MG63 (cell line): ENCODE measurements around the gene SLC2A1. TPM values are rescaled to one million over a fixed set of nuclear protein-coding genes. Genes with fewer than 3 reads are reported as not detected.
"Not testable (repeated sequence)": the region's sequence is repeated elsewhere in the genome, so short reads cannot be mapped to it uniquely, and the experiment has no call there.

Experiments used
- DNase-seq: peaks from one replicate; pipeline ENCODE4 v3.0.0-alpha.2; 2020
- H3K27me3 ChIP-seq: fragments of 250-450 bp; sonication (Bioruptor Pico); 2 replicates; pipeline ENCODE4 v1.5.1; 2020; ENCODE audit warnings: mild to moderate bottlenecking, moderate library complexity
- H3K36me3 ChIP-seq: fragments of 250-450 bp; sonication (Bioruptor Pico); 2 replicates; pipeline ENCODE4 v1.5.1; 2020; ENCODE audit warnings: mild to moderate bottlenecking, moderate library complexity
- H3K4me3 ChIP-seq: fragments of 250-450 bp; sonication (Bioruptor Pico); 2 replicates; pipeline ENCODE4 v1.5.1; 2020; ENCODE audit warnings: mild to moderate bottlenecking, moderate library complexity
- H3K9me3 ChIP-seq: fragments of 250-450 bp; sonication (Bioruptor Pico); 2 replicates; pipeline ENCODE4 v1.5.1; 2020; ENCODE audit warnings: mild to moderate bottlenecking, moderate library complexity
- total RNA-seq: library from RNA; depleted of rRNA; stranded (reverse); fragments of >200 nt; shearing (Covaris generic); gene quantifications from 2 replicates; pipeline ENCODE4 v1.2.3, GENCODE V29; 2014; ENCODE audit warnings: low replicate concordance

The SLC2A1 gene
- total RNA-seq, 1 experiment from 2014 or later, result 127 TPM

DNA sequence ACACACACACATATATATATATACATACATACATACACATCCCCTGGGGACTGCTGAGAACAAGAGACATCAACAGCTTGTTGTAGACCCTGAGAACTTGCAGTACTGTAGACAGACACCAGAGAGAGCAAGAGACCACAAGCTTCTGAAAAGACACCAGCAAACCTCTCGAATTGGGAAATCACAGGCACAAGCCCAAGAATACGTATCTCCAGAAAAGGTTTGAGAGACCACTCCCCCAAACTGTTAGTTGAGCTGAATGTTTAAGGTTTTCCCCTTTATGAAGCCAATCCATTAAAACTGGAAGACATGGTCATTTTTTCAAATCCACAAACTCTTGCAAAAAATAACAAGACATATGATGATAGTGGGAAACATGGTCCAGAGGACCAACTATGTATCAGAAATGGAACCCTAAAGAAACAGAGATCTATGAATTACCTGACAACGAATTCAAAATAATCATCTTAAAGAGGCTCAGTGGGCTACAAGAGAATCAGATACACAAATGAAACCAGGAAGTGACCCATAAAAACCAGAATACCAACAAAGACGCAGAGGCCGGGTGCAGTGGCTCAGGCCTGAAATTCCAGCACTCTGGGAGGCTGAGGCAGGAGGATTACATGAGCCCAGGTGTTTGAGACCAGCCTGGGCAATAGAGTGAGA, 45.1 kb downstream of the SLC2A1 start:
- Histone ChIP-seq H3K4me3 (no peak overlapping the region), H3K9me3 (peaks cover 3% of the 10 kb centered on the region; the same call in 1 of the 2 replicates), H3K36me3 (no peaks in the 10 kb centered on the region), H3K27me3 (no peaks in the 10 kb centered on the region)
- DNase-seq, result peak; percentile 36

DNA sequence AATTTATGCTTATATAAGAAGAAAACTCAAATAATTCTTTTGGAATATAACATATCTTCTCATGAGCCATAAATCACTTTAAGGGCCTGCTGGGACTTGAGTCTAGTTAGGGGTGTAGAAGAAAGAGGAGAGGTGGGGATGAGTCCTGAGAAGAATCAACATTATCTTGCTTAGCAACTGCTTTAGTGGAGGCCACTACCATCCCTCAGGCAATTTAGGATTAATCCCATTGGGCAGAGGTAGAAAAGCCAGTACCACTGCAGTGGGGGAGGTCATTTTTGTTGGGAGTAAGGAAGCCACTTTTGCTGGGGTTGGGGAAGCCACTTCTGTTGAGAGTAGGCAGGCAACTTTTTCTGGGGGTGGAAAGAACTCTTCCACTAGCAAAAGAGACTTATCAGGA, 47.7 kb downstream of the SLC2A1 start:
- Histone ChIP-seq H3K27me3 (no peaks in the 10 kb centered on the region), H3K36me3 (no peaks in the 10 kb centered on the region), H3K9me3 (peaks cover 3% of the 10 kb centered on the region; the same call in 1 of the 2 replicates), H3K4me3 (no peak overlapping the region)
- no peak for DNase-seq

DNA sequence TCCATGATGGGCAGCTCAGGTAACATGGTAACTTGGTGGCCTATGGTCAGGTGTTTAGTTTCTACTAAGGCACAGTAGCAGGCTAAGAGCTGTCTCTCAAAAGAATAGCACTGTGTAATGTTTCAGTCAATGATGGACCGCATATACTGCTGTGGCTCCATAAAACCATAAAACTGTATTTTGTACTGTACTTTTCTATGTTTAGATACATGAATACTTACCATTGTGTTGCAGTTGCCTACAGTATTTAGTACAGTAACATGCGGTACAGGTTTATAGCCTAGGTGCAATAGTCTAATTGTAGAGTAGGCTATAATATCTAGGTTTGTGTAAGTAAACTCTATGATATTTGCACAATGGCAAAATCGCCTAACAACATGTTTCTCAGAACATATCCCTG, 50.6 kb downstream of the SLC2A1 start:
- Histone ChIP-seq H3K9me3 (no peaks in the 10 kb centered on the region), H3K36me3 (no peaks in the 10 kb centered on the region), H3K4me3 (no peak overlapping the region), H3K27me3 (no peaks in the 10 kb centered on the region)
- no peak for DNase-seq

DNA sequence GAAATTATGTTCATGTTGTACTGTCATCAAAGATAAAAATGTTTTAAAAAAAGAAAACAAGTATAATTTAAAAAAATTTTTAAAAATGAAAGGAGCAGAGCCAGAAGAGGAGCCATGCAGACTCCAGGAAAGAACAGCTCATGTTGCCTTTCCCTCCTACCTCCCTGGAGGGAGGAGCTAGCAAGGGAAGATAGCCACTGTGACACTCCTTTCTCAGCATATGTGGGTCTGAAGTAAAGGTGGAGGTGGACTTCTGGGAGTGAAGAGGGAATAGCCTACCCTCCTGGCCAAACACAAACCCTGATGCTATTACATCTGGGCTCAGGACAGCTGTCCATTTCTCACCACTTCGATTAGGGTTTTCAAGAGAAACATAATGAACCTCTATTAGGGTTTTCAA, 54.2 kb downstream of the SLC2A1 start:
- Histone ChIP-seq H3K4me3 (no peak overlapping the region), H3K27me3 (no peaks in the 10 kb centered on the region), H3K36me3 (no peaks in the 10 kb centered on the region), H3K9me3 (no peaks in the 10 kb centered on the region)
- DNase-seq, result no peak

DNA sequence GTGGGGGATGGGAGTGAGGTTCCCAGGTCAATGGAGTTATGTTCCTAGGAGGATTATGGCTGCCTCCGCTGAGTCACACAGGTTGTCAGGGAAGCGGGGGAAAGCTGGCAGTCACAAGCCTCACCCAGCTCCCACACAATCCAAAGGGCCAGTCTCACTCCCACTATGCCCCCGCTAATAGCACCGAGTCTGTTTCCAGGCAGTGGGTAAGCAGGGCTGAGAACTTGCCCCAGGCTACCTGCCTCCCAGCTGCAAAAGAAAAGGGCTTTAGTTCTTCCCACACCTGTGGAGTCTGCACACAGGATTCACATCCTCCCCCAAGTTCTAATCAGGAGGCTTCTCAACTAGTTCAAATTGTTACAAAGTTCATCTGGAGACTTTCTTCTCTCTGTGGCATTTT, 58.7 kb downstream of the SLC2A1 start:
- peaks cover 10% of the 10 kb centered on the region; the same call in 1 of the 2 replicates for H3K9me3 ChIP-seq
- not testable (repeated sequence) for H3K36me3 ChIP-seq, H3K4me3 ChIP-seq, H3K27me3 ChIP-seq, DNase-seq

DNA sequence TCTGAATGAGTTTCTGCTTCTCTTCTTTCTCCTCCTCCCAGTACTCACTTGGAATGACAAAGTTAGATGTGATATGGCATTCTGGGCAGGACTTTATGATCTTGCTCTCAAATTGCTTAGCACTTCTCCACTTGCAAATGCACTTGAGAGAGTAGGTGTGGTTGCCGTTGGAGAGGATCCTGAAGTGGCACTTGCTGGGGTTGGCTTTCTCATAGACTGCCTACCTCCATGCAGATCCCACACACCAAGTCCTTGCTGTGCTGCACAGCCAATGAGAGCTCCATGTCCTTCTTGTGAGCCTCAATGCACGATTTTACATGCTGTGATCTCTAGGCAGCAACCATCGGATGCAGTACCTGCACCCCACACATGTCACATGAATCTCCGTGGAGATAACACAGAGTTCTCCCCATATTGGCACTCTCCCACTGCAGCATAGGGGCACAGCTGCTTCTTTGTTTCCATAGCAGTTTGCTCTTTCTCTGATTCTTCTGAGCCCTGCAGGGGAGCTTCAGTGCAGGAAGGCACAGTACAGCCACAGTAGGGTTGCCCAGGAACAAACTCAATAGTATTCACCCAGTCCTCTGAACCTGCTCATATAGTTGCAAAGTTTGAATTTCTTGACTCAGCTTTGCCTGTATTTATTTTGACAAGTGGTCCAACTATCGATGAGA, 67.1 kb downstream of the SLC2A1 start:
- peaks cover 8% of the 10 kb centered on the region; the same call in 1 of the 2 replicates for H3K27me3 ChIP-seq
- 0 out of 2 replicates have a peak, but pooled peaks cover 3% of the 10 kb centered on the region for H3K9me3 ChIP-seq
- no peaks in the 10 kb centered on the region for H3K36me3 ChIP-seq
- DNase-seq, result no peak
- no peak overlapping the region for H3K4me3 ChIP-seq

DNA sequence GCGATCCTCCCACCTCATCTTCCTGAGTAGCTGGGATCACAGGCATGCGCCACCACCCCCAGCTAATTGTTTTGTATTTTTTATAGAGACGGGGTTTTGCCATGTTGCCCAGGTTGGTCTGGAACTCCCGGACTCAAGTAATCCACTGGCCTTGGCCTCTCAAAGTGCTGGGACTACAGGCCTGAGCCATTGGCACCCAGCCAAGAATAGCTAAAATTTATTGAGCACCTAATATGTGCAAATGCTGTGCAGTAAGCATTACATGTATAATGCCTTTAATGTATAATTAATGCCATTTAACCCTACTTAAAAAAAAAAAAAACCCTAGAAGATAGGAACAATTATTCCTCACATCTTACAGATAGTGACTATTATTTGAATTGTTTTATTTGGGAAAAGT, 69.4 kb downstream of the SLC2A1 start:
- DNase-seq, result no peak
- Histone ChIP-seq H3K27me3 (no peaks in the 10 kb centered on the region; the same call in 1 of the 2 replicates), H3K9me3 (no peaks in the 10 kb centered on the region), H3K36me3 (no peaks in the 10 kb centered on the region), H3K4me3 (no peak overlapping the region)

DNA sequence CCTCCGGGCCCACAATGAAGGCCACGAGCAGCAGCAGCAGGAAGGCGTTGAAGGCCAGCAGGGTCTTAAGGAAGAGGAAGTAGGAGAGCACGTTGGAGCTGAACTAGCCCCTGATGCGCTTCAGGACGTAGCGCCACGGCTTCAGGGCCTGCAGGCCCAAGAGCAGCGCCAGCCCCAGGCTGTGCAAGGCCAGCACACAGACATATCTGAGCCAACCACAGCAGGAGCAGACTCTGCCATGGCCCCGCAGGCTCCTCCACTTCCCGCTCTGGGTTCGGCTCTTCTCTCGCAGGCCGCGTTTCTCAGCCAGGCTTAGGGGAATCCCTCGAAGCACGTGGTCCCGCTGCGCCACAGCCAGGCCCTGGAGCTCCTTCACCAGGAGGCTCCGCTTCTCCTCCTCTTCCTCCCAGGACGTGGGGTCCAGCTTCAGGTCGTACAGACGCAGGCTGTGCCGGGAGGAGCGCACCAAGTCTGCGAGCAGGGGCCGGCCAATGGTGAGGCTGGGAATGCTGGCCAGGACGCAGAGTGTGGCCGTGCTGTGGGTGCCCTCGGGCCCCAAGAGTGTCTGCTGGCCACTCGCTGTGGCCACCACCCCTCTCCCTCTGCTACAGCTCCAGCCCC, 70.5 kb downstream of the SLC2A1 start:
- no peaks in the 10 kb centered on the region for H3K9me3 ChIP-seq
- no peaks in the 10 kb centered on the region for H3K27me3 ChIP-seq
- DNase-seq, result no peak
- H3K36me3 ChIP-seq, result no peaks in the 10 kb centered on the region
- H3K4me3 ChIP-seq, result no peak overlapping the region

DNA sequence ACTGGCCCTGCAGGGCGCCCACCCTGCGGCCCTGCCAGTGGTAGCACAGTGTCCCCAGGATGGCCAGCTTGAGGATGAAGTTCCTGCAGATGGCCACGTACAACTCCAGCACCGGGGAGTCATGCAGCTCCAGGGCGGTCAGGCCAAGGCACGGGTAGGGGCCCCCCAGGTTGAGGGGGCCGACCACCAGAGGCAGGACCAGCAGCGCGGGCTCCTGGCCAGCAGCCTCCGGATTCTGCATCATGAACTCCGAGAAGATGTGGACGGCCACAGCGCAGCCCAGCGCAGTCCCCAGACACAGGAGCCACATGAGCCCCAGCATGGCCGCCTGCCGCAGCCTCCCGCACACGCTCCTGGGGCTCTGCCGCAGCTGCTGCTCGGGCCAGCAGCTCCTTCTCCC, 71.3 kb downstream of the SLC2A1 start:
- no peak for DNase-seq
- Histone ChIP-seq H3K36me3 (no peaks in the 10 kb centered on the region), H3K27me3 (peaks cover 3% of the 10 kb centered on the region; the same call in 1 of the 2 replicates), H3K4me3 (no peak overlapping the region), H3K9me3 (no peaks in the 10 kb centered on the region)

DNA sequence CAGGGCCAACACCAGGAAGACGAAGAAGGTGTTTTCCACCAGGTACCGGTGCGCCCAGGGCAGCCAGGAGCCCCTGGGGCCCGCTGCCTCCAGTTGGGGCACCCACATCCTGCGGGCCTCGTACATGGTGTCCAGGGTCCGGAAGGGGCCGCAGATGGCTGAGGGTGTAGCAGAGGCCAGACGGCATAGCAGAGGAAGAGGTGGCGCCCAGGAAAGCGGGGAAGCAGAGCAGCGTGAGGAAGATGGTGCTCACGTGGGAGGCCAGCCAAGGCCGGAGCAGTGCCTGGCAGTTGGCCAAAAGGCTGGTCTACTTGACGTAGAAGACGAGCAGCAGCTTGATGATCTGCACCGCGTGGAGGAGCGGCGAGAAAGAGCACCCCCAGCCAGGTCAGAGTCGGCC, 71.9 kb downstream of the SLC2A1 start:
- H3K4me3 ChIP-seq, result no peak overlapping the region
- peaks cover 3% of the 10 kb centered on the region; the same call in 1 of the 2 replicates for H3K27me3 ChIP-seq
- H3K9me3 ChIP-seq, result no peaks in the 10 kb centered on the region
- H3K36me3 ChIP-seq, result no peaks in the 10 kb centered on the region
- DNase-seq, result no peak

DNA sequence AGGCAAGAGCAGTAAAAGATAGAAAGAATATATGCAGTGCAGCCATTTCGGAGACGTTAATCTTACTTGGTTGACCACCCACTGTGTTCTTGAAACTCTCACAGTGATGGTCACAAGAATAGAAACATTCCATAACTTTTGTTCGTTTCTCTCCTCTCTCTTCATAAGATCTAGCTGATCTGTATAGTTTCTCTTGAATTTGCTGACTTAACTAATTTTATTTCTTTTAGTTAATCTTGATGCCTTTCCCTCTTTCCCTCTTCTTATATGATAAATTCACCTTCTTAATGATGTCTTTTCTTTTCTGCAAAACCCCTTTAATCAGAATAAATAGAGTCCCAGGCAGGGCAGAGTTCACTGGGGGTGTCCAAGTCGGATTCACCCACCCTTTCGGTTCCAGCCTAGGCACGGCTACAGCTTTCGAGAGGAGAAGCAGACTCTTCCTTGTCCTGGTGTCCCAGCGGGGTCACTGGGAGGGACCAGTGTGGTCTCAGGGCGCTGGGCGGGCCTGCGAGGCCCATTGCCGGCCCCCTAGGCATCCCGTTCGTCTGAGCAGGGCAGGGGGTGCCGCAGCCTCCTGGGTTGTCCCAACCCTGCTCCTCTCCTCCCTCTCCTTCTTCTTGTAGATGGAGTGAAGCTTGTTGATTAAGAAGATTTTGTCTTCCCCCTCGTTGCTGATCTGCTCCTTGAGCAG, 72.5 kb downstream of the SLC2A1 start:
- no peak overlapping the region for H3K4me3 ChIP-seq
- peaks cover 3% of the 10 kb centered on the region; the same call in 1 of the 2 replicates for H3K27me3 ChIP-seq
- no peaks in the 10 kb centered on the region for H3K36me3 ChIP-seq
- H3K9me3 ChIP-seq, result no peaks in the 10 kb centered on the region
- DNase-seq, result no peak

DNA sequence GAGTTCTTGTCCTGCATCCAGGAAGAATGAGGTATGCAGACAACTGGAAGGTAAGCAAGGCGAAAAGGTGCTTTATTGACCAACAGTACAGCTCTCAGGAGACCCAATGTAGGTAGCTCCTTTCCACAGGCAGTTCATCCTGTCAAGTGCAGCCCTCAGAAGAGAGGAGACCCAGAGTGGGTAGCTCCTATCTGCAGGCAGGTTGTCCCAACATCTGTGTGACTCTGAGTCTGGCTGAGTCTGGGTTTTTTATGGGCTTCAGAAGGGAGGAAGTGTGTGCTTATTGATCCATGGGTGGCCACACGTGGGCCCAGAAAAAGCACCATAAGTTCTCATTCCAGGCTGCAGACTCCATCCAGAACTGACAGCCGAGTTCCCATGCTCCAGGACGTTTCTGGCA, 78.3 kb downstream of the SLC2A1 start:
- H3K36me3 ChIP-seq, result no peaks in the 10 kb centered on the region
- no peak overlapping the region for H3K4me3 ChIP-seq
- H3K27me3 ChIP-seq, result peaks cover 6% of the 10 kb centered on the region; the same call in 1 of the 2 replicates
- H3K9me3 ChIP-seq, result no peaks in the 10 kb centered on the region
- no peak for DNase-seq

DNA sequence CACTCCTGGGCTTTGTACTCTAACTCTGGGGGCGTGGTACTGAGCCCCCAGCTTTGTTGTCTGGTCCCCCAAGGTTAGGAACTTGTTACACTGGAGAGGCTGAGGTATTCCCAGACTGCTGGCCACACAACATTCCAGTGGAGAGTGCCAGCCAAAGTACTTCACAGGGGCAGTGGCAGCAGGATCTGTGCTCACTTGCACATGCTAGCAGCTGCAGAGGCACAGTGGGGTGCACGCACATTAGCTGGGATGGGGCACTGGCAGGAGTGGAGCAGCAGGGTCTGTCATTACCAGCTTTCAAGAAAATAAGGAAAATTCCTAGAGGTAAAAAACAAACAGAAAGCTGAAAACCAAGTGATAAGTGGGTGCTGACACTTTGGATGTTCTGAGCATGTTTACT, 81.3 kb downstream of the SLC2A1 start:
- H3K36me3 ChIP-seq, result no peaks in the 10 kb centered on the region

DNA sequence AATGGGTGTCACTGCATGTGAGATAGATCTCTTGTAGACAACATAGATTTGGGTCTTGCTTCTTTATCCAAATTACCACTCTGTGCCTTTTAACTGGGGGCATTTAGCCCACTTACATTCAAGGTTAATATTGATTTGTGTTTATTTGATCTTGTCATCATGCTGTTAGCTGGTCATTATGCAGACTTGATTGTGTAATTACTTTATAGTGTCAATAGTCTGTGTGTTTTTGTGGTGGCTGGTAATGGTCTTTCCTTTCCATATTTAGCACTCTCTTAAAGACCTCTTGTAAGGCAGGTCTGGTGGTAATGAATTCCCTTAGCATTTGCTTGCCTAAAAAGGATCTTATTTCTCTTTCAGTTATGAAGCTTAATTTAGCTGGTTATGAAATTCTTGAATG, 82.7 kb downstream of the SLC2A1 start:
- DNase-seq, result no peak
- peaks cover 9% of the 10 kb centered on the region; the same call in 1 of the 2 replicates for H3K27me3 ChIP-seq
- H3K9me3 ChIP-seq, result peaks cover 6% of the 10 kb centered on the region
- no peaks in the 10 kb centered on the region for H3K36me3 ChIP-seq
- no peak overlapping the region for H3K4me3 ChIP-seq

More for the DNA sequence above, 81.3 kb downstream of the SLC2A1 start:
- Histone ChIP-seq H3K9me3 (peaks cover 6% of the 10 kb centered on the region), H3K27me3 (0 out of 2 replicates have a peak, but pooled peaks cover 6% of the 10 kb centered on the region), H3K4me3 (no peak overlapping the region)
- DNase-seq, result no peak
